Activated CD4-positive, alpha-beta T cell treated with anti-CD3 and anti-CD28 coated beads, Interleukin-2, amount 50 U/mL, for 1 hour (primary cell): Measurements from ENCODE around the gene STX4.

Source experiments
- DNase-seq: peaks from one replicate; pipeline ENCODE4 v3.0.0-alpha.2; 2020

The STX4 gene

GRCh38 chr16:31032736-31033708 lies at the start of gene STX4:
Gene STX4, plus strand, starts transcription at chr16:31033558. Its CDS starts 248 bp downstream, at chr16:31033806.
- DNase-seq = peak; percentile 97

- no peak for DNase-seq
These were observed 49.3 kb upstream of the STX4 start for GRCh38 chr16:30983898-30984610.

GRCh38 chr16:30984669-30985400 lies 48.5 kb upstream of the STX4 start, which contains the start of gene HSD3B7:
Gene HSD3B7, plus strand, starts transcription at chr16:30985207. Its CDS starts 452 bp downstream, at chr16:30985659.
- peak; percentile 81 for DNase-seq

DNA sequence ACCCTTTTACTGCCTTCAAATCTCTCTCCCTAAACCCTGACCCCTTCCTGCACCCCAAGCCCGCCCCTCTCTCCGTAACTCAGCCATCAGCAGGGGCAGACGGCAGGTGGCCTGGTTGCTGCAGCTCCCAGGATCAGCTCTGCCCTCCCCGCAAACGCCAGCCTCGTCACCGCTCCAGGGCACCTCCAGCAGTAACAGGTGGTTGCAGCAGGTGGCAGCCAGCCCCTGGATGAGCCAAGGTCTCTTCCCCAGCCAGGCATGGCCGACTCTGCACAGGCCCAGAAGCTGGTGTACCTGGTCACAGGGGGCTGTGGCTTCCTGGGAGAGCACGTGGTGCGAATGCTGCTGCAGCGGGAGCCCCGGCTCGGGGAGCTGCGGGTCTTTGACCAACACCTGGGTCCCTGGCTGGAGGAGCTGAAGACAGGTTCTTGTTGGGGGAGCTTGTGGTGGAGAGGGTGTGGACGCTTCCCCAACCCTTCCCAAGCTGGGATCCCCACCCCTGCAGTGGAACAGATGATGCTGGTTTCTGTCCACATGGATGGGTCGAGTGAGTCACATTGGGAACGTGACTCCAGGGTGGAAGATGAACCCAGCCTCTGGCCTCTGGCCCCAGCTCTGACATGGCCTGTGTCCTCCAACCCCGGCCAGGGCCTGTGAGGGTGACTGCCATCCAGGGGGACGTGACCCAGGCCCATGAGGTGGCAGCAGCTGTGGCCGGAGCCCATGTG lies 47.8 kb upstream of the STX4 start:
- DNase-seq = peak; percentile 12

DNA sequence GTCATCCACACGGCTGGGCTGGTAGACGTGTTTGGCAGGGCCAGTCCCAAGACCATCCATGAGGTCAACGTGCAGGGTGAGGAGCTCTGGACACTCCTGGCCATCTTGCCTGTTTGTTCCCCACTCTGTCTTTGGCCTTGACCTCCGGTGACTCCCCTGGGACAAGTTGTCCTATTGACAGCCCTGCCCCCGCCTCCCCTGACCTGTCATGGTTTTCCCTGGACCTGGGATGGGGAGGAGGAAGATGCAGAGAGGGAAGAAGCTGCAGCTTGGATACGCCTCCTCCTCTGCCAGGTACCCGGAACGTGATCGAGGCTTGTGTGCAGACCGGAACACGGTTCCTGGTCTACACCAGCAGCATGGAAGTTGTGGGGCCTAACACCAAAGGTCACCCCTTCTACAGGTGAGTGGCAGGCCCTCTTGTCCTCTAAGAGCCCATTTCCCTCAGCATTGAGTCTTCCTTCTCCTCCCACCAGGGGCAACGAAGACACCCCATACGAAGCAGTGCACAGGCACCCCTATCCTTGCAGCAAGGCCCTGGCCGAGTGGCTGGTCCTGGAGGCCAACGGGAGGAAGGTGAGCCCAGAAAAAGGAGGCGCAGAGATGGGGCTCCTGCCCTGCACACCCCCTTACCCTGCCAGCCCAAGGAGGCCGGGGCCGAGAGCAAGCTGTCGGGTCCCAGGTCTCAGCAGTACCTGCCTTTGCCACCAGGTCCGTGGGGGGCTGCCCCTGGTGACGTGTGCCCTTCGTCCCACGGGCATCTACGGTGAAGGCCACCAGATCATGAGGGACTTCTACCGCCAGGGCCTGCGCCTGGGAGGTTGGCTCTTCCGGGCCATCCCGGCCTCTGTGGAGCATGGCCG lies 47.0 kb upstream of the STX4 start:
- no peak for DNase-seq

- DNase-seq = no peak
These were observed 45.7 kb upstream of the STX4 start for GRCh38 chr16:30987581-30988190.

GRCh38 chr16:30989469-30990047 lies 43.8 kb upstream of the STX4 start:
- DNase-seq = no peak

GRCh38 chr16:30990105-30990504 lies 43.3 kb upstream of the STX4 start:
- no peak for DNase-seq

- no peak for DNase-seq
These were observed 42.3 kb upstream of the STX4 start for GRCh38 chr16:30991052-30991451.

- no peak for DNase-seq
These were observed 41.0 kb upstream of the STX4 start for GRCh38 chr16:30992276-30992780.

DNA sequence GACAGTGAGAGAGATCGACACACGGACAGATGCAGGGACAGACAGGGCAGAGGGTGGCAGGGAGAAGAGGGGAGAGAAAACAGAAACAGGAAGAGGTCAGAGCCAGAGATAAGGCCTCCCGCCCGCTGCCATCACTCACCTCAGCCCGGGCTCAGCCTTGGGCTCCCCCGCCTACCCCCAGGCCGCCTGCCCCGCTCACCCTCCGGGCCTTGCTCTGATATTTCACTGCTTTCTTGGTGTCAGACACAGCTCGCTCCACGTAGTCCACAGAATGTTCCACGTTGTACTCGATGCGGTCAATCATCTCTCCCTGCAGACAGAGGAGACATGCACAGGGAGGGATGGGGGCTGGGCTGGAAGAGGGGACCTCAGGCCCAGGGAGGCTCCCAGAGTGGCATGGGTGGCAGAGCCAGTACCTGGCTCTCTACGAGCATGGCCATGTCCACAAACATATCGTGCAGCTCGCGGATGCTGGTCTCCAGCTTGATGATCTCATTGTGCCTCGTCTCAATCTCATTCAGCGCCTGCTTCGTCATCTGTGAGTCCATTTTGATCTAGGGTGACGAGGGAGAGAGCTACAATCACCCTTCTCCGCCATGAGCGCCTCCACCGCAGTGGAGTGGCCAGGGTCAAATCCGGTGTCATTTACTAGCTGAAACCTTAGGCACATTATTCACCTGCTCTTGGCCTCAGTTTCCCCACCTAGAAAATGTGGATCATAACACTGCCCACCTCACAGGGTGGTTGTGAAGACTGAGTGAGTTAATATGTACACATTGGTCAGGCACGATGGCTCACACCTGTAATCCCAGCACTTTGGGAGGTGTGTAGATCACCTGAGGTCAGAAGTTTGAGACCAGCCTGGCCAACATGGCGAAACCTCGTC lies 40.2 kb upstream of the STX4 start:
- no peak for DNase-seq

GRCh38 chr16:30995927-30996323 lies 37.4 kb upstream of the STX4 start:
- no peak for DNase-seq

GRCh38 chr16:30996324-30996984 lies 36.9 kb upstream of the STX4 start:
- DNase-seq = no peak

GRCh38 chr16:30996985-30997724 lies 36.2 kb upstream of the STX4 start:
- peak; percentile 79 for DNase-seq

DNA sequence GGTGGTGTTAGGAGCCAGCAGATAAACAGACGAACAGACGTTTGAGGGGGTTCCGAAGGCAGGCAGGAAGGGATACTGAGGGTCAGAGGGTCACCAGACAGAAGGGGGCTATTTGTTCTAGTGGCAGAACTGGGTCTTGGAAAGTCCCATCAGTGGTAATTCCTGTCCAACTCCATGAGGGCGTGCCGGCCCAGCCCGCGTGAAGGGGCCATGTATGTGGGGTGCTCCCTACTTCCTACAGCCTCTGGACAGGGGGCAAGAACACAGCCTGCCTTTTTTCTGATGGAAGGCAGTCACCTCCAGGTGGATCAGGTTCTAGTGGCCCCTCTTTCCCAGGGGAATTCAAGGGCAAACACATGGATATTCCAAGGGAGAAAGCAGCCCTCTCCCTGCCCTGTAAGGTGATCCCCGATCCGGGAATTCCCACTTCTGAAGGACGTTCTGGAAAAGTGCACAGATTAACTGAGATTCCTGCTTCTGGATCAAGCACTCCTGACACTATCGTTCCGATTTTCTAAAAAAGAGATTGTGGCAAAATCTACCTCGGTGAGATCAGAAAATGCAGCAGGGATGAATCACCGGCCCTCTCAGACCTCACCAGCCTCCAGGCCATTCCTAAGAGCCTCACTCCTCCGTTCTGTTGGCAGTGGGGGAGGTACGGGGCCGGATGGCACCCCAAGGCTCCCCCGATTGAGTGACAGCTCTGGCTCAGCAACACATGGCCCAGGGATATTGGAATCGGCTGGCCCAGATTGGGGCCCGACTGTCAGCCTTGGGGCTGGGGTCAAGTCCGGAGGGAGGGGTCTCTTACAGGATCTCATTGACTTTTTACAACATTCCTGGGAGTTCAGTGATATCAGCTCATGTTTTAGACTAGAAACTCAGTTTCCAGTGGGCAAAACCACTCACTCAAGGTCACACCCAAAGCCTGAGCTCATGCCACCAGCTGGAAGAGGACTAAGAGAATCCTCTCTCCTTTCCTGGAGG lies 35.3 kb upstream of the STX4 start:
- no peak for DNase-seq
